WTC11 (cell line): Measurements from ENCODE around the gene SLC2A11.

Experiments
- CREB1 ChIP-seq: sonication (generic); formaldehyde crosslinking; IDR thresholded peaks from 2 replicates; pipeline ENCODE4 v1.8.0; 2023; ENCODE audit warnings: mild to moderate bottlenecking, missing genetic modification reagents
- CTCF ChIP-seq: fragments of 200-600 bp; IDR thresholded peaks from 2 replicates; pipeline ENCODE4 v1.8.0; 2022; ENCODE audit warnings: antibody characterized with exemption
- ESRRA ChIP-seq: sonication (generic); formaldehyde crosslinking; IDR thresholded peaks from 2 replicates; pipeline ENCODE4 v1.8.1; 2022; ENCODE audit warnings: mild to moderate bottlenecking, missing genetic modification reagents, borderline replicate concordance
- FOXK1 ChIP-seq: sonication (generic); formaldehyde crosslinking; IDR thresholded peaks from 2 replicates; pipeline ENCODE4 v1.8.0; 2022; ENCODE audit warnings: mild to moderate bottlenecking, moderate library complexity, missing genetic modification reagents
- GABPB1 ChIP-seq: sonication (generic); formaldehyde crosslinking; IDR thresholded peaks from 2 replicates; pipeline ENCODE4 v1.8.1; 2023; ENCODE audit warnings: mild to moderate bottlenecking, missing genetic modification reagents
- MAX ChIP-seq: sonication (generic); formaldehyde crosslinking; IDR thresholded peaks from 2 replicates; pipeline ENCODE4 v1.8.0; 2022; ENCODE audit warnings: mild to moderate bottlenecking, missing genetic modification reagents
- NFYB ChIP-seq: sonication (generic); formaldehyde crosslinking; conservative IDR thresholded peaks from 2 replicates; pipeline ENCODE4 v1.8.0; 2022; ENCODE audit warnings: low read depth, missing genetic modification reagents
- PREB ChIP-seq: sonication (generic); formaldehyde crosslinking; IDR thresholded peaks from 2 replicates; pipeline ENCODE4 v1.8.1; 2022; ENCODE audit warnings: mild to moderate bottlenecking, missing genetic modification reagents, moderate library complexity, borderline replicate concordance
- SMAD4 ChIP-seq: sonication (generic); formaldehyde crosslinking; IDR thresholded peaks from 2 replicates; pipeline ENCODE4 v1.8.0; 2022; ENCODE audit warnings: mild to moderate bottlenecking, missing genetic modification reagents
- ZBTB43 ChIP-seq: sonication (generic); formaldehyde crosslinking; IDR thresholded peaks from 2 replicates; pipeline ENCODE4 v1.8.1; 2023; ENCODE audit warnings: mild to moderate bottlenecking, missing genetic modification reagents
- ZNF281 ChIP-seq: sonication (generic); formaldehyde crosslinking; IDR thresholded peaks from 2 replicates; pipeline ENCODE4 v1.8.0; 2023; ENCODE audit warnings: mild to moderate bottlenecking, missing genetic modification reagents

GRCh38 chr22:23815541-23816155, 42.0 kb upstream of the SLC2A11 start:
- TF ChIP-seq CTCF (no peak), NFYB (CRISPR knock-in tag) (no peak), FOXK1 (CRISPR knock-in tag) (no peak), ZNF281 (CRISPR knock-in tag) (no peak), CREB1 (CRISPR knock-in tag) (no peak), SMAD4 (no peak), MAX (CRISPR knock-in tag) (no peak), PREB (CRISPR knock-in tag) (no peak), ESRRA (no peak), GABPB1 (CRISPR knock-in tag) (no peak), ZBTB43 (CRISPR knock-in tag) (no peak)
